SK-N-MC (cell line): ENCODE results near the gene SLC37A3.

Experiments
- EZH2 ChIP-seq: fragments of 200-600 bp; sonication (generic); IDR thresholded peaks from one replicate; pipeline ENCODE4 v1.6.1; 2017; ENCODE audit warnings: antibody characterized with exemption
- FOXP2 ChIP-seq: optimal IDR thresholded peaks from 2 replicates; pipeline ENCODE3; 2011; ENCODE audit warnings: mild to moderate bottlenecking, moderate library complexity; ENCODE audit not compliant: insufficient read depth; ENCODE audit errors: extremely low read length, control extremely low read depth
- POLR2AphosphoS5 ChIP-seq: IDR thresholded peaks from 2 replicates; pipeline ENCODE4 v1.6.1; 2012; ENCODE audit warnings: mild to moderate bottlenecking, low read depth, low read length, borderline replicate concordance

DNA sequence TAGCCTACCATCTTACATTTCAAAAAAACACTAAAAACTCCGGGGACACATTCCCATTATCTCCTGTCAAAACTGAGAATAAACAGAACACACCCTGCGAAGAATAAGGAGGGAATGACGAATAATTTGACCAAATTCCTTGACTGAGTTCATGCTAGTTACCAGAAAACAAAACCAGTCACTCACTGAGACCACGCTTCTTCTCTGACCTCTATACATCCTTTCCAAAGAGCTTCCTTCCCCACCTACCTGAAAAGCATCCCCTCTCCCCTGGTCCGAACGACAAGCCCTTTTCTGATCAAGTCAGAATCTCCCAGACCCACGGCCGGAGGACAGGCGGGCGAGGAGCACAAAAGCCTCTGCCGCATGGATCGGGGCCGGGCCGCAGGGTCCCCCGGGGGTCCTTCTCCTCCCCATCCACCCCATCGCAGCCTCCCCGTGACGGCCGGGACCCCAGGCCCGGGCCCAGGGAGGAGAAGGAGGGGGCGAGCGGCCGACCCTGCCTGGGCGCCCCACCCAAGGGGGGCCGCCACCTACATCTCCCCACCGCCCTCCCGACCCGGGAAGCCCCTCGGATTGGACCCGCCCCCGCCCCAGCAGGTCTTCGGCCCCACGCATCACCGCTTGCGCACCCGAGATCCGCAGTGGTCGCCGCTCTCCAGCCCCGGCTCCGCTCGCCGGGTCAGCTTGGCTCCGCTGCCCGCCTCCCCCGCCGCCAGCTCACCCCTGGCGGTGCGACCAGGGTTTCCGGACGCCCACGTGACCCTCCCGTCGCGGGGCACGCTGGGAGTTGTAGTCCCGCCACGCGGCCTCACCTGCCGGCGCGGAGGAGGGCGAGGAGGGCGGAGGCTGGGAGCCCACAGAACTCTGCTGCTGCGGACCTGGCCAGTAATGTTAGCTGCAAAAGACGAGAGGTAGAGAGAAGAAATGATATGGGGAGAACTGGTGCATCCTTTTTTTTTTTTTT, at the start of gene SLC37A3:
- TF ChIP-seq POLR2AphosphoS5 (peak; percentile 82), EZH2 (no peak), FOXP2 (peak; percentile 61)
